ENCODE results near the gene ELF2.
"Not testable (repeated sequence)": the region's sequence is repeated elsewhere in the genome, so short reads cannot be mapped to it uniquely, and the experiment has no call there.

GRCh38 chr4:139008278-139008677, 168.7 kb downstream of the ELF2 start:
- TF ChIP-seq CTCF (tag by site-specific recombination; IDR thresholded peaks at IDR 0.05); ZNF274 (IDR thresholded peaks at IDR 0.05; ENCODE audit: low read length); ZNF274 (tag by site-specific recombination; IDR thresholded peaks at IDR 0.05; ENCODE audit: borderline replicate concordance); ZNF48 (tag by site-specific recombination; IDR thresholded peaks at IDR 0.05); ZBTB10 (tag by site-specific recombination; IDR thresholded peaks at IDR 0.05); YY1 (tag by site-specific recombination; IDR thresholded peaks at IDR 0.05); ZNF423 (tag by site-specific recombination; IDR thresholded peaks at IDR 0.05); ZNF398 (tag by site-specific recombination; IDR thresholded peaks at IDR 0.05); ZNF549 (tag by site-specific recombination; IDR thresholded peaks at IDR 0.05); KLF9 (tag by site-specific recombination; IDR thresholded peaks at IDR 0.05; ENCODE audit: low read depth); TSHZ1 (tag by site-specific recombination; IDR thresholded peaks at IDR 0.05; ENCODE audit: borderline replicate concordance): not testable (repeated sequence)
